H7 (cell line): ENCODE measurements around the gene TSEN34. TPM values are rescaled to one million over a fixed set of nuclear protein-coding genes. Genes with fewer than 3 reads are reported as not detected.
"Not testable (repeated sequence)": the region's sequence is repeated elsewhere in the genome, so short reads cannot be mapped to it uniquely, and the experiment has no call there.

Experiments used
- DNase-seq: peaks from one replicate; pipeline ENCODE4 v3.0.0; 2012
- H3K27me3 ChIP-seq: 2 replicates; pipeline ENCODE4 v1.6.0; 2011; ENCODE audit warnings: mild to moderate bottlenecking, low read length; ENCODE audit not compliant: control insufficient read depth, insufficient read depth
- H3K36me3 ChIP-seq: replicated peaks from 2 replicates; pipeline ENCODE4 v1.5.1; 2011; ENCODE audit warnings: low read length; ENCODE audit not compliant: control insufficient read depth, insufficient read depth
- H3K4me3 ChIP-seq: 2 replicates; pipeline ENCODE4 v1.5.1; 2011; ENCODE audit warnings: low read depth, mild to moderate bottlenecking, control low read depth, low read length, moderate library complexity; ENCODE audit not compliant: insufficient read depth
- total RNA-seq: library from RNA; depleted of rRNA; stranded (reverse); fragments of >200 nt; shearing (Covaris generic); gene quantifications from 2 replicates; pipeline ENCODE4 v1.2.3, GENCODE V29; 2014

The TSEN34 gene
- total RNA-seq, 1 experiment from 2014 or later = 76.9 TPM

DNA sequence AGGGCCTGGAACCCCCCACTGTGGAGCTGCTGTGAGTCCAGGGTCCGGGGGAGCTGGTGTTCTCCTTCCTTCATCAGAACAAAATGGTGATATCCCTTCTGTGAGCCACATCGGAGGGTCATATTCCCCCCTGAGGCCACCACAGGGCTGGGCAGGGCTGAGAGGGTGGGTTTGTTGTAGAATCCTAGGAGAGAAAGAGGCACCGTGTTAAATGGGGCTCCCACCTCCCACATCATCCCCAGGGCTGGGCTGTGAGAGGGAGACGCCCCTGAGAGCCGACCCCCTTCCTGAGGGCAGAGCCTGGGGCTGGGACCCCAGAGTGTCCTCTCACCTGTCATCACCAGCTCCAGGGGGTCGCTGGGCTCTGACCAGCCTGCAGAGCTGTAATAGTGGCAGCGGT, 30.8 kb downstream of the TSEN34 start:
- not testable (repeated sequence) for DNase-seq, H3K27me3 ChIP-seq, H3K36me3 ChIP-seq, H3K4me3 ChIP-seq

DNA sequence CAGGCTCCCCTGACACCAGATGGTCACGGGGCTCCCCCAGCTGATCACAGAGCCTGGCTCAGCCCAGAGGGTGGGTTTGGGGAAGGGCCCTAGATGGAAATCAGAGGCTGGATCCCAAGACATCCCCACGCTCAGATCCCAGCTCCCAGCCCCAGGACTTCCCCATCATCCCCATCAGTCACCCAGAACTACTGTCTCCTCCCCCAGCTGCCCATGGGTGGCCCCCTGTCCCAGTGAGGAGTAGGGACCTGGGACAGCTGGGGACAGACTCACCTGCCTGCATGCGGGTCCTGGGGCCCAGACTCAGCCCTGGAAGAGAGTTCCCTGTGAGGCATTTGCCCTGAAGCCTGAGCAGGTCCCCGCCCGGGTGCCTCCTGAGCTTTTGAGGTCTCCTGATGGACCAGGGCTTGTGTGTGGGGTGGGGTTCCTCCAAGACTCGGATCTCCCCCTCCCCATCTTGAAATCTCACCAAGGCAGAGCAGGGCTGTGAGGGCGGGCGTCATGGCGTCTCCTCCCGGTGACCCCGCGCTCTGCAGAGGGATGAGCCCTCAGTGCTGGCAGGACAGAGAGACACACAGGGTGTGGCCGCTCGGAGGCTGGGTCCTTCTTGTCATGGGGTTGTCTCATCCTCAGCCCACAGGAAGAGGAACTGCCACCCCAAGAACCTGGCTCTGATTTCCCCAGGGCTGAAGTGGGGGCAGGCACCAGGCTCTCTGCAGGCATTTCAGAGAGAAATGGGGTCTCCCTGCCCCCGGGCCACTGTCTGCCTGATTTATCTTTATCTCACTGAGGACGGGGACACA, 31.6 kb downstream of the TSEN34 start, which contains the start of gene LILRB3:
TSS of gene LILRB3 (minus strand) at position 534 of the 803 bp plus-strand sequence. CDS start at position 503, 31 bp downstream.
- not testable (repeated sequence) for H3K4me3 ChIP-seq, H3K27me3 ChIP-seq, DNase-seq, H3K36me3 ChIP-seq

DNA sequence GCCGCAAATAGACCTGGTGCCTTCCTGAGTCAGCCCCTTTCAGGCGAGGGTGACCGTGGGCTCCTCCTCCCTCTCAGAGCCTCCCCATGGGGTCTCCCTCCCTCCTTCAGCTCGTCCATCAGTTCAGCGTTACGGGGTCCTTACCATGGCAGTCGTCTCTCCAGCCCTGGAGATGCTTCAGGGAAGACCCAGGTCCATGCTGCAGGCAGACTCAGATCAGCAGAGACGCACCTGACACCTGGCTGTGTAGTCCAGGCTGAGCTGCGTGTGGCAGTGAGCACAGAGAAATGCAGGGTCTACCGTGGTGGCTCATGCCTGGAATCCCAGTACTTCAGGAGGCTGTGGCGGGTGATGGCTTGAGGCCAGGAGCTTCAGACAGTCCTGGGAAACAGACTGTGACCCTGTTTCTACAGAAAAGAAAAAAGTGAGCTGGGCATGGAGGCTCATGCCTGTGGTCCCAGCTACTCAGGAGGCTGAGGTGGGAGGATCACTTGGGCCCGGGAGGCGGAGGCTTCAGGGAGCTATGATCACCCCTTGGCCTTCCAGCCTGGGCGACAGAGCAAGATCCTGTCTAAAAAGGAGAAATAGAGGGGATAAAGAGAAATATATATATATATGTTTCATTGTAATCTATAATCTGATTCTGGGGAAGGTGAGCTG, 32.3 kb downstream of the TSEN34 start:
- H3K27me3 ChIP-seq, H3K4me3 ChIP-seq, DNase-seq, H3K36me3 ChIP-seq: not testable (repeated sequence)

DNA sequence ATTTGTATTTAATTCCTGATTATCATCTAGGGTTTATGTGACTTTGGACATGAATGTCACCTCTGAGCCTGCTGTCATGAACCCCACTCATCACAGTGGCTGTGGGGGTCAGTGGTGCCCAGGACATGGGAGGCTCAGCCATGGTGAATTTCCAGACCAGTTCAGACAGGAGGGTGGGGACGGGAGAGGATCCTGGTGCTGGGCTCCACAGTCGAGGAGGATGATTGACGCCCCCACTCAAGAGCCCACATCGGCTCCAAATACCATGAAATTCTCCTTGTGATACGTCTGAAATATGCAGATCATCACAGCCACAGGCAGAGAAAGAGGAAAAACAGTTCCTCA, 32.8 kb downstream of the TSEN34 start:
- not testable (repeated sequence) for H3K27me3 ChIP-seq, H3K4me3 ChIP-seq, DNase-seq, H3K36me3 ChIP-seq

DNA sequence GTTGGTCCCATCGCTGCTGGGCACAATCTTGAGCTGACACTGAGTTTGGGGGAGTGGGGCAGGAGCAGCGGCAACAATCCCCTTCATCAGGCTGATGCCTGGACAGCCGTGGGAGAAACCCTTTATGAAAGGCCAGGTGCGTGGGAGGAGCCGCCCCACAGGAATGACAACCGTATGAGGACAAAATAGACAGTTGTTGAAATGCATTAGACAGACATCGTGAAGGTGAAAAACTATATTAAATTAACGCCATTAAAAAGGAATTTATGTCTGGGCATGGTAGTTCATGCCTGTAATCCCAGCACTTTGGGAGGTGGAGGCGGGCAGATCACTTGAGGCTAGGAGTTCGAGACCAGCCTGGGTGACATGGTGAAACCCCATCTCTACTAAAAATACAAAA, 33.5 kb downstream of the TSEN34 start:
- H3K36me3 ChIP-seq, DNase-seq, H3K4me3 ChIP-seq, H3K27me3 ChIP-seq: not testable (repeated sequence)

DNA sequence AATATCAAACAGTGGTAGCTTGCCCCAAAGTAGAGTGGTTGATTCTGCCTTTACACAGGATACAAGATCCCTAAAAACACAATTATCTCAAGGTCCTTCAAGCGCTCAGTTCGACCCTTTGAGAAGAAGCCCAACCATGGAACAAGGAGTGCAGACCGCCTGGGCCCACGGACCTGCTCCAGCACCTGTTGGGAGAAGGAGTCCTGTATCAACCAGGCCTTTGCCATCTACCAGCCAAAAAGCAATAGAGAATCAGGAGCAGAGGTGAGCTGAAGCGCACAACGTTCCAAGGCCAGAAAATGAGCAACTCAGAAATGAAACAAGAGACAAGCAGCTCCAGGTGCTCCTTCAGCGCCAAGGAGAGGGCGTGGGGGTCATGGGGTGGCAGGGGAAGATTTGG, 38.0 kb downstream of the TSEN34 start:
- Histone ChIP-seq H3K36me3 (no peaks in the 10 kb centered on the region), H3K27me3 (peaks cover 7% of the 10 kb centered on the region; the same call in 1 of the 2 replicates), H3K4me3 (no peak overlapping the region)
- no peak for DNase-seq

DNA sequence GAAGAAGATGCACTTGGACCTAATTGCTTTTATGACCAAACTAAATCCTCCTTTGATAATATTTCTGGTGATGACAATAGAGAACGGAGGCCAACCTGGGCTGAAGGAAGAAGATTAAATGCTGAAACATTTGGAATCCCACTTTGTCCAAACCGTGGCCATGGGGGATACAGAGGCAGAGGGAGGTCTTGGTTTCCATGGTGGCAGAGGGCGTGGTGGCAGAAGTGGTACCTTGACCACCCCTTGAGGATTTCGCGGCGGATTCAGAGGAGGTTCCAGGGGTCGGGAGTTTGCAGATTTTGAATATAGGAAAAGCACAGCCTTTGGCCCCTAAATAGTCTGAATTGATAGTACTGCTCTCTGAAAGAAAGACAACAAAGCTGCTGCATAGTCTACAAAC, 38.9 kb downstream of the TSEN34 start:
- DNase-seq = no peak
- Histone ChIP-seq H3K36me3 (no peaks in the 10 kb centered on the region), H3K27me3 (peaks cover 7% of the 10 kb centered on the region; the same call in 1 of the 2 replicates), H3K4me3 (no peak overlapping the region)

DNA sequence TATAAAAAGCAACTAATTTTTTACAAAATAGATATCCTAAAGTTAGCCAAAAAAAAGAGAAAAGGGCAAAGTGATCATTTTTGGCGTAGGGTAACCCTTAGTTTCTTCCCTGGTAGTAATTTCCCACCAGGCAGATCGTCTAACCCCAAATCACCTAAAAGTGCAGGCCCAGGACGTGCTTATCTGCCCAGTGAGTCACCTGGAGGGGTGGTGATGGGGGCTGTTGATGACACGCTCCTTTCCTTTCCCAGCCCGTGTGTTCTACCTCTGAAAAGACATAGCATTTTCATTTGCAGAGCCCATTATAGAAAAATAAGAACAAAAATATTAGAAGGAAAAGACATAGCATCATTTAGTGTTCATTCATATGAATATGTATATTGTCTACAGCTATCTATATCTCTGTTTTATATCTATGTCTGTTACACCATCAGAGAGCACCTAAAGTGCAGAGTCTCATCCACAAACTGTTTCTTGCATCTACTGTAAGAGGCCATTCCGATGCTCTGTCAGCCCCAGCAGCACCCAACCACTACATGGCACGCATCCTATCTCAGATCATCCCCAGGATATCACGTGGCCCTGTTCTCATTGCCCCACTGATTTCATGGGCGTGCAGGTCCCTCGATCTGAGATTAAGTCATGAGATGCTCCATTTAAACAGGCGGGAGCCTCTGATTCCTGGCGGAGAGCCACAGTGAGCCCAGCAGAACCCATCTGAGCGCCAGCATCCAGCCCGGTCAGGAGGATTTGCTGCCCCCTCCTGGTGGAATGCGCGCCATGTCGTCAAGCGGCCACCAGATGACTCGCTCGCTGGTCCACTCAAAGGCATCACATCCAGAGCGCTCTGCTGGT, 40.2 kb downstream of the TSEN34 start:
- DNase-seq = peak; percentile 87
- no peak overlapping the region for H3K4me3 ChIP-seq
- H3K36me3 ChIP-seq = no peaks in the 10 kb centered on the region
- H3K27me3 ChIP-seq = peaks cover 7% of the 10 kb centered on the region; the same call in 1 of the 2 replicates

DNA sequence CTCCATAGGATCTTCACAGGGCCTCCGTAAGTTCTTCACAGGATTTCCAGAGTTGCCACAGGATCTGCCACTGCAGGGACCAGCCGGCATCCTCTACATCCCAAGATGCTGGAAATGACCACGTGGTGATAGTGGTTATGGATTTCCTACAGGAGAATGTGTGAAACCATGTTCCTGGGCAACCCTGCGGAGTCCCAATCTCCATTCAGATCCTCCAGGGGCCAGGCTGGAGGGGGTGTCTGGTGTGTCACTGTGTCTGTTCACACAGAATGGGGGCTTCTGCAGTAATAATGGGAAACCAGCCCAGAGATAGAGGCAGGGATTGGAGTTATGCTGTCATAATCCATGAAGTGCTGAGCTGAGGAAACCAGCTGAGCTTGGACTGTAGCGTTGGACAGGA, 42.8 kb downstream of the TSEN34 start:
- H3K4me3 ChIP-seq = no peak overlapping the region
- peaks cover 7% of the 10 kb centered on the region; the same call in 1 of the 2 replicates for H3K27me3 ChIP-seq
- no peaks in the 10 kb centered on the region for H3K36me3 ChIP-seq
- DNase-seq = no peak

DNA sequence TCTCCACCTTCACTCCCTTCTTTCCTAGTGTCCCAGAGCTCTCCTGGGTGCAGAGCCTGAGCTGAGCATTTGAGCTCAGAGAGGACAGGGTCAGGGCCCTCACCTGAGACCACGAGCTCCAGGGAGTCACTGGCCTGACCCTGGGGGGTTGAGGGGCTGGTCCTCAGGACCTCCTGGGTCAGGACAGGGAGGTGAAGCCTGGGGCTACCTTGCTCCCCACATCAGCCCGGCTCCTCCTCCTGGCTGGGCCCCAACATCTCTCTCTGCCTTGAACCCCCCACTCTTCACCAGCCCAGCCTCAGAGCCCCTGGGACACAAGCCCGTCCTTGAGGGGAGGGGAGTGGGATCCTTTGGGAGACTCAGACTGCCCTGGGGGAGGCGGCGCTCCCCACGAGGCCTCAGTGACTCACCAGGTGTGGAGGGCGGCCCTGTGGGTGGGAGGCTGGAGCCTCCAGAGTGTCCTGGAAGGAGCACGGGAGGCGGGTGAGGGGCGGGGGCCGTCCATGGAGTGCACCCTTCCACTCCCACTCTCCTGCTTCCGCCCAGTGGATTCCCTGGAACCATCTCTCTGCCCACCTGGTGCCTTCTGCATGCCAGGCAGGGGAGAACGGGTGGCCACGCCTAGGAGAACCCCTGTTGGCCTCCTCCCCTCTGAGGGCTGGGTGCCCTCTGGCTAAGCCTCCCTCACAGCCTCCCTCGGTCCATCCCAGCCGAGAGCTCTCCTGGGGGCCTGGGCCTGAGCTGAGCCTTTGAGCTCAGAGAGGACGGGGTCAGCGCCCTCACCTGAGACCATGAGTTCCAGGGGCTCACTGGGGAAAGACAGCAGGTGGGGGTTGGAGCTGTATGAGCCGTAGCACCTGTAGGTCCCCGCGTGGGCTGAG, 48.6 kb downstream of the TSEN34 start:
- DNase-seq, H3K27me3 ChIP-seq, H3K36me3 ChIP-seq, H3K4me3 ChIP-seq: not testable (repeated sequence)

DNA sequence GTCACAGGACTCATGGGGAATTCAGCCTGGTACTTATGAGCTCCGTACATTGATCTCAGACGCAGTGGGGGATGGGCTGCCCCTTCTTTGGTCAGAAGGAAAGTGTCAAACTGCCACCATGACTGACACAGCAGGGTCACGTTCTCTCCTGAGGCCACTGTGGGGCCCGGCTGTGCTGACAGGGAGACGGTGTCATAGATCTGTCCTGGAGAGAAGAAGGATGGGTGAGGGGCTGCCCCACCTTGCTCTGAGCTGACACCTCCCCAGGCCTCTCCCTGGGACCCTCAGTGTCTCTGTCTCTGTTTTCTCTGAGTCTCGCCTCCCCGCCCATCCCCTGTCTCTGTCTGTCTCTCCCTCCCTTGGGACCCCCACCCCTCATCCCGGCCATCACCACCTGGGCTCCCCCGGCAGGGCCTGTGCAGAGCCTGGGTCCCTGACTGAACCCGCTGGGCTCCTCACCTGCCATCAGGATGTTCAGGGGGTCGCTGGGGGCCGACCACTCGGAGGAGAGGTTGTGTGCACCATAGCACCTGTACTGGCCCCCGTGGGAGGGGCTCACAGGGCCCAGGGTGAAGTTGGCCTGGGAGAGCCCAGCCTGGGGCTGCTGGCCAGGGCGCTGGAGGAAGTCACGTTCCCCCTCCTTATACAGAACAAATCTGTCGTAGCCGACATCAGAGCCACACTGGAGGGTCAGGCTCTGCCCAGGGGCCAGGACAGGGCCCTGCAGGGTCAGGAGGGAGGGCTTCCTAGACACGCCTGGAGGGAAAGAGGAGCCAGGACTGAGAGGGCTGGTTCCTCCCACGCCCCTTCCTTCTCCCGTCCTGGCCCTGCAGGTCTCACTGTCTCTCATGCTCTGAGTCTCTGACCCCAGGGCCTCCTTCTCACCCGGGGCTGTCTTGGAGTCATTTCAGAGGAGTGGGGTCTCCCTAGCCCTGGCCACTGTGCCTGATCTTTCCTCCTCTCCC, 49.5 kb downstream of the TSEN34 start:
- not testable (repeated sequence) for H3K4me3 ChIP-seq, H3K27me3 ChIP-seq, DNase-seq, H3K36me3 ChIP-seq

DNA sequence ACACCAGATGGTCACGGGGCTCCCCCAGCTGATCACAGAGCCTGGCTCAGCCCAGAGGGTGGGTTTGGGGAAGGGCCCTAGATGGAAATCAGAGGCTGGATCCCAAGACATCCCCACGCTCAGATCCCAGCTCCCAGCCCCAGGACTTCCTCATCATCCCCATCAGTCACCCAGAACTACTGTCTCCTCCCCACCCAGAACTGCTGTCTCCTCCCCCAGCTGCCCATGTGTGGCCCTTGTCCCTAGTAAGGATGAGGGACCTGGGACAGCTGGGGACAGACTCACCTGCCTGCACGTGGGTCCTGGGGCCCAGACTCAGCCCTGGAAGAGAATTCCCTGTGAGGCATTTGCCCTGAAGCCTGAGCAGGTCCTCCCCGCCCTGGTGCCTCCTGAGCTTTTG, 51.1 kb downstream of the TSEN34 start:
- H3K27me3 ChIP-seq, H3K4me3 ChIP-seq, H3K36me3 ChIP-seq, DNase-seq: not testable (repeated sequence)

DNA sequence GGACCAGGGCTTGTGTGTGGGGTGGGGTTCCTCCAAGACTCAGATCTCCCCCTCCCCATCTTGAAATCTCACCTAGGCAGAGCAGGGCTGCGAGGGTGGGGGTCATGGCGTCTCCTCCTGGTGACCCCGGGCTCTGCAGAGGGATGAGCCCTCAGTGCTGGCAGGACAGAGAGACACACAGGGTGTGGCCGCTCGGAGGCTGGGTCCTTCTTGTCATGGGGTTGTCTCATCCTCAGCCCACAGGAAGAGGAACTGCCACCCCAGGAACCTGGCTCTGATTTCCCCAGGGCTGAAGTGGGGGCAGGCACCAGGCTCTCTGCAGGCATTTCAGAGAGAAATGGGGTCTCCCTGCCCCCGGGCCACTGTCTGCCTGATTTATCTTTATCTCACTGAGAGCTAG, 51.5 kb downstream of the TSEN34 start, which contains the start of gene LILRA6:
TSS of gene LILRA6 (minus strand) at position 145 of the 400 bp plus-strand sequence.
- H3K27me3 ChIP-seq, H3K4me3 ChIP-seq, DNase-seq: not testable (repeated sequence)

More for the DNA sequence above, 51.5 kb downstream of the TSEN34 start, which contains the start of gene LILRA6:
- H3K36me3 ChIP-seq = not testable (repeated sequence)
